Occipital lobe (tissue), 2 donors: ENCODE data around the gene CACNA2D2. TPM values are rescaled to one million over a fixed set of nuclear protein-coding genes. Genes with fewer than 3 reads are reported as not detected.

Experiments used
- DNase-seq: peaks from one replicate; lab custom pipeline; 2025; lab: John Stamatoyannopoulos, UW
- total RNA-seq: library from RNA; depleted of rRNA; stranded (reverse); fragments of >200 nt; gene quantifications from one replicate; pipeline ENCODE4 v1.2.3, GENCODE V29; 2014

Gene CACNA2D2
- 2.2 TPM for total RNA-seq

- DNase-seq = peak; percentile 50
These were observed at the start of gene CACNA2D2 for GRCh38 chr3:50503504-50504342. Gene CACNA2D2 (minus strand): TSS chr3:50503634. CDS start chr3:50503423, 211 bp downstream.

DNA sequence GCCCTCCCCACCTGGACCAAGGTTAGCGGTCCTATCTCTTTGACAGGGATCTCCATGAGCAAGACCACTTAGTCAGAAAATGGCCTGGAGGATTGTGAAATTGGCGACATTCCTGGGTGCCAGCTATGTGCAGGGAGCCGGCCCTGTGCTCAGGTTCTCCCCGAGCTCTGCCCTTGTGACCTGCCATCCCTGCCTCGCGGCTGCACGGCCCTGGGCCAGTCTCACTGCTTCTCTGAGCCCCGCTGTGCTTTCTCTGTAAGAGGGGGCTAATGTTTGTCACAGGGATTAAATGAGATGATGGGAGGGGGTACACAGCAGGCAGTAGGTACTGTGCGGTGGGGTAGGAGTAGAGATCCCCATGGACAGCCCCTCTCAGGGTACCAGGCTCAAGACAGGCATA is 49.2 kb upstream of the CACNA2D2 start:
- DNase-seq = no peak

- no peak for DNase-seq
These were observed 48.4 kb upstream of the CACNA2D2 start for GRCh38 chr3:50551681-50552435.

DNA sequence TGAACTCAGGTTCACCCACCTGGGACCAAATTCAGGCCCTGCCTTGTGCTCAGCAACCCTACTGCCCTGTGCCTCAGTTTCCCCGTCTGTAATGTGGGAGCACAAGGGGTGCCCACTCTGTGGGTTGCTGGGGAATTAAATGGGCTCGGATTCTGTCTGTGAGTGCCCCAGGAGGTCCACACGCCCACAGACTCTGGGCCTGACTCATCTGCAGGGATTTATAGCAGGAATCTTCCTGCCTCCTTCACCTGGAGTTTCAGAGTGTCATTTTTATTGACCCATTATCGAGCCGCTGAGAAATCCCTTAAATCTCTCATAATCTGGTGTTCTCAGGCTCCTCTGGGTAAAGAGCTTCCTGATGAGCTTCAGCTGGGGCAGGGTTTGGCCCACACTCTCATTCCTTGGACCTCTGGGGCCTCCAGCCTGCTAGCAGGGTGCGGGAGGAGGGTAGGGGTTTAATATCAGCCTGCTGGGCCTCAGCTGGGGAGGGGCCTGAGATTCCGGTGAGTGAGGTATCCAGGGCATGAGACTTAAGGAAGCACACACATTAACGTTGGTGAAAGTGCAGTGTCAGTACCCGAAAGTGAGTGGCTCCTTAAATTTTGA is 47.7 kb upstream of the CACNA2D2 start:
- DNase-seq = no peak

GRCh38 chr3:50550079-50550736 is 46.8 kb upstream of the CACNA2D2 start:
- no peak for DNase-seq

GRCh38 chr3:50549226-50549625 is 45.8 kb upstream of the CACNA2D2 start:
- no peak for DNase-seq

DNA sequence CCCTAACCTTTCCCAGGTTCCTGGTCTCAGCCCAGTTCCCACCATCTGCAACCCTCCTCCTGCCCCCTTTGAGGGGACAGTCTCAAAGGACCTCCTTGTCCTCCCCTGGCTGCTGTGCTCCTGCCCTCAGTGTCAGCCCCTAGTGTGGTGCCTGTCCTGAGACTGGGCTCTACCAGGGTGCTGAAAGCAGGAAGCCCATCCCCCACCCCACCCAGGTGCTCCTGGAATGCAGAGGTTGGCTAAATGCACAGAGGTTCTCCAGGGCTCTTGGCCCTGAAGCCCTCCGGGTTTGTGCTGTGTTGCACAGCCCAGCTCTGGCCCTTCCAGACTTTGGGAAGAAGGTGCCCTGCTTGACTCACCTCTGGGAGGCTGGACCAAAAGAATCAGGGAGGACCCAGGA is 42.3 kb upstream of the CACNA2D2 start:
- DNase-seq = no peak

DNA sequence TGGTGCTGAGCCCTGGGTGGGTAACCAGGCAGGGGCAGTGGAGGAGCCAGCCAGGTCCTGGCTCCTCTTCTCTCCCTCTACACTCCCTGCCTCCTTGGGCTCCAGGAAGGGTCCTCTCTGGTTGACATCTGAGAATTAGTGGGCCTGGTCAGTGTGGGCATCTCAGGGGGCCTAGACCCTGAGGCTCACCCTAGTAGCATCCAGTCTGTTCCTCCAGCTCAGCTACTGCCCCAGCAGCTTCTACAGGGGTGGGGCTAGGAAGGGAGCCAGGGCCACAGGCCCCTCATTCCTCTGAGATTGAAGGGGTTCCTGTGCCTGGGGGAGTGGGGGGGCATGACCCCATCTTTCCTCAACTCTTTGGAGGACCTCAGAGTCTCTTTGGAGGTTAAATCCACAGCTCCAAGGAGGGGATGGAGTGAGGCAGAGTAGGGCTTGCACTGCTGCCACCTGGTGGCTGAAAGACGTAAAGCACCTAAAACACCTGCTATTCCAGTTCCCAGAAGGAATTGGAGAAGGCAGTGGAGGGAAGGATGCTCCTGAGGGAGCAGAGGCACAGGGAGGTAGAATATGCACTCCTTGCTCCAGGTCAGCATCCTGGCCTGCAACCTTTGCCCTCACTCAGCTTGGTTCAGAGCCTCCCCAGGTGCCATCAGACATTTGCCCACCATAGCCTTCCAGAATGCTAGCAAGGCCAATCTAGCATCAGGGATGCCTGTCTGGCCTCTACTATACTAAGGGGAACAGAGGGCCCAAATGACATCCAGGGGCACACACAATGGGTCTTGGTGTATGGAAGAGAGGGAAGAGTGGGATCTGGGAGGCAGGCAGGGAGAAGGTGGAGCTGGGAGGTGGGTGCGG is 39.0 kb upstream of the CACNA2D2 start:
- peak; percentile 47 for DNase-seq

GRCh38 chr3:50539356-50540286 is 36.2 kb upstream of the CACNA2D2 start:
- no peak for DNase-seq

DNA sequence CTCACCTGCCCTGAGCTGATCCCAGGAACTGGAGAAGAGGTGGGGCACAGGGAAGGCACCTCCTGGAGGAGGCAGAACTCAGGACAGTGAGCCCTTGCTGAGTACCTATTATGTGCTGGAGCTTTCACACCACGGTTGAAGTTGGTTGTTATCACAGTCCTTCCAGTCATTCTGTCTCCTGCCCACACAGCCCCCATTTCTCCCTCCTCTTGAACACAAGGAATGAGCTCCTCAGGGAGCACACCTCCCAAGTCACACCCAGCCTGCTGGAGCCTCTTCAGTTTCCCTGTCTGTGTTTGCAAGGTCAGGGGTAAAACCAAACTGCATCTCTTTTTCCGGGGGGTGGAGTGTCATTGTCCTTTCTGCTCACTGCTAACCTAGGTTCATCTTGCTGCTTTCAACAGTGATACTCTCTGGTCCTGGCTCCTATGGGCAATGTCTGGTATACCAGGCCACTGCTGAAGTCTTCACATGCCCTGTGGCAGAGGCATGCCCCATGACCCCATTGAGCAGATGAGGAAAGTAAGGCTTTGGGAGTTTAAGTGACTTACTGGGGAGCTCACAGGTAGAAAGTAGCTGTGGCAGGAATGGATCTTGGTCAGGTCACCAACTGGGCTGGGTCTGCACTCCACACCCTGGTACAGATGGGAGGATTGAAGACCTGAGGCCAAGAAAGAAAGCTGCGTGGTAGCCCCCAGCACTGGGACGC is 34.1 kb upstream of the CACNA2D2 start:
- DNase-seq = no peak

DNA sequence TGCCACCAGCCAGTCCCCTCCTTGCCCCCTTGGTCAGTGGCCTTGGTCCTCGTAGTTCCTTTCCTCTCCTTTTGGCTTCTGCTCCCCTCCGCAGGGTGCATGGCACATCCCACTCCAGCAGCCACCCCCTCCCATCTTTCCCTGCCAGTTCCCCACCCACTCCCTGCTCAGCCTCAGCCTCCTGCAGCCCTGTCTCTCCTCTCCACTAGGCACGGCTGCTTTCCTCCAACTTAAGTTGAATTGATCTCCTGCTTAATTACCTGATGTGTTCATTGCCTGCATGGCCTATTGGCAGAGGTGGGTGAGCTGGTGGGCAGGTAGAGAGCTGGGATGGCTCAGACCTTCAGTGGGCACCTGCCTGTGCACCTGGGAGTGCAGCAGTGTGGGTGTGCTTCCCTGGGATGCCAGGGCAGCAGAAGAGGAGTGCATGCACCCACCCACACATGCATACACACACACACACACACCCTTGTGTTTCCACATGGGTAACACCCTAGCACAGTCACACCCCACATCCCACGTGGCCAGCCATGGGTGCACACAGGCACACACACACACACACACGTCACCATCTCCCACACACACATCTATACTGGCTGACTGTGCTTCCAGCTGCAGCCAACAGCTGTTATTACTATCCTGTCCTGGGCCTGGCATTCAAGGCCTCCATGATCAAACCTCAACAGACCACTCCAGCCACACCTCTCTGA is 33.2 kb upstream of the CACNA2D2 start:
- DNase-seq = peak; percentile 40

DNA sequence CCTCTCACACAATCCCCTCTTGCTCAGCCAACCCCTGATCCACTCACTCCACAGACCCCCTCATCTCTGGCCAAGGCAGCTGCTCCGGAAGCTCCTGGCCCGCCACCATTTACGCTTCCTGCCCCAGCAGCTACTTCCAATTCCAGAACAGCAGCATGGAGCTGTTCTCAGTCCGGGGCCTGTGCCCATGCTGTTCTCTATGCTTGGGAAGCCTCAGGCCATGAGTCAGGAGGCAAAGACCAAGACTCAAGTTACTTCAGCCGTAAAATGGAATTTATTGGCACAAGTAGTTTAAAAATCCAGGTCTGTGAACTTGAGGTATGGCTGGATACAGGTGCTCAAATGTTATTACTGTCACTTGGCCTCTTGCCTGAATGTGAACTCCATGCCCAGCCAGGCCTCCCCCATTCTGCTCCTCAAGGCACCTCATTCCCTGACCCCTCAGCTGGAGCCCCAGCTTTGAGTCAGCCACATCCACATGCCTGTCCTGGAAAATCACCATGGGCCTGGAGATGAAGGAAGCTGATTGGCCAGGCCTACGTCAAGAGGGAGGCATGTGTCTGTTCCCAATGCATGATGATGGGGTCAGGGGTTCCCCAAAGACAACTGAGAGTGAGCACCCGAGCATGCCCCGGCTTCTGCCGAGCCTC is 31.4 kb upstream of the CACNA2D2 start:
- no peak for DNase-seq

GRCh38 chr3:50533807-50534461 is 30.5 kb upstream of the CACNA2D2 start:
- no peak for DNase-seq

DNA sequence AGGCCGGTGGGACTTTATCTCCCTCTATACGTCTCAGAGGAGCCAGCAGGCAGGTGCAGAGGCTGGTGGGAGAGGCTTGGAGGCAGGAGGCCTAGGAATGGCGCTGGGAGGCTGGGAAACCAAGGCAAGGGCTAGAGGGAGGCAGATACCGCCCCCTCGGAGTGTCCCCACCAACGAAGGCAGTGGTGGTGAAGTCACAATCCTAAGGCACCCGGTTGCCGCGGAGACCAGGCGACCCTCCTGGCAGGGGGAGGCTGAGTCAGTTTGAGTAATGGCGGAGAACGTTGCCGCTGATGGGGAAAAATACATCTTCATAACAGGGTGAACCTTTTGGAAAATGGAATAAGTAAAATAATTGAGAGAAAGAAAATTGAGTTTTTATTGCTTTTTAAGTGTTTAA is 29.9 kb upstream of the CACNA2D2 start:
- DNase-seq = no peak

- no peak for DNase-seq
These were observed 28.8 kb upstream of the CACNA2D2 start for GRCh38 chr3:50532062-50532705.

DNA sequence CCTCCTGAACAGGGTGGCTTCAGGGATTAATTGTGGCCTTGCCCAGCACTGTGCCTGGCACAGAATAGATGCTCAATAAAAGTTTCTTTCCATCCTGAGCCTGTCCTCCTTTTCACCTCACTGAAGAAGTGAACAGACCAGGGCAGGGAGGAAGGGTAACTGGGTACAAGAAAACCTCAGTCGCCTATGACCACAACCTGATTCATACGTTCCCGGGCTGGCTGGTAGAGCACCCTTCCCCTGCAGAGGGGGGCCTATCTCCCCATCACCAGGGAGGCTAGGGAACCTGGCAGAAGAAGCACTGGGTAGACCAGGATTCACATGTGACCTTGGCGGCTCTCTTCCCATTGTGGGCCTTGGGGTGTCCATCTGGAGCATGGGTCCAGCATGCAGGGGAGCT is 27.8 kb upstream of the CACNA2D2 start:
- no peak for DNase-seq
